ENCODE measurements around the gene ABLIM3. TPM values are rescaled to one million over a fixed set of nuclear protein-coding genes. Genes with fewer than 3 reads are reported as not detected.
A peak's percentile ranks its signal among the peaks of the same experiment; 100 is the strongest.

ABLIM3 gene
- total RNA-seq, 1 donor from 2014 or later, result 122 TPM

GRCh38 chr5:149282966-149283332, 141.7 kb downstream of the ABLIM3 start:
- DNase-seq, result no peak
- Histone ChIP-seq H3K9me3 (replicated peaks) (no peaks in the 10 kb centered on the region), H3K27me3 (ENCODE audit: low read depth) (no peaks in the 10 kb centered on the region), H3K27ac (replicated peaks) (peak overlapping the region; percentile 95), H3K4me1 (peaks cover 100% of the 10 kb centered on the region), H3K4me3 (no peak overlapping the region), H3K36me3 (no peaks in the 10 kb centered on the region)
- TF ChIP-seq CTCF (IDR thresholded peaks at IDR 0.05; ENCODE audit: borderline replicate concordance), result no peak
- intact Hi-C loops (cut with micrococcal nuclease), result no loop called here

- DNase-seq, result no peak
- no peak for TF ChIP-seq CTCF (IDR thresholded peaks at IDR 0.05; ENCODE audit: borderline replicate concordance)
- H3K36me3 ChIP-seq, result no peaks in the 10 kb centered on the region
- H3K9me3 ChIP-seq (replicated peaks), result no peaks in the 10 kb centered on the region
- no peaks in the 10 kb centered on the region for H3K27me3 ChIP-seq (ENCODE audit: low read depth)
- intact Hi-C loops (cut with micrococcal nuclease), result no loop called here
- peak overlapping the region; percentile 95 for H3K27ac ChIP-seq (replicated peaks)
- H3K4me3 ChIP-seq, result peak overlapping the region; percentile 24
- H3K4me1 ChIP-seq, result peaks cover 100% of the 10 kb centered on the region
Observed at GRCh38 chr5:149283626-149284480, 142.6 kb downstream of the ABLIM3 start.

GRCh38 chr5:149284501-149284900, 143.2 kb downstream of the ABLIM3 start:
- Histone ChIP-seq H3K4me3 (peak overlapping the region; percentile 24), H3K9me3 (replicated peaks) (no peaks in the 10 kb centered on the region), H3K36me3 (no peaks in the 10 kb centered on the region), H3K27ac (replicated peaks) (peak overlapping the region; percentile 95), H3K27me3 (ENCODE audit: low read depth) (no peaks in the 10 kb centered on the region), H3K4me1 (peaks cover 100% of the 10 kb centered on the region)
- TF ChIP-seq CTCF (IDR thresholded peaks at IDR 0.05; ENCODE audit: borderline replicate concordance), result no peak
- no peak for DNase-seq
- intact Hi-C loops (cut with micrococcal nuclease), result no loop called here

- TF ChIP-seq CTCF (IDR thresholded peaks at IDR 0.05; ENCODE audit: borderline replicate concordance), result no peak
- no peak for DNase-seq
- Histone ChIP-seq H3K27ac (replicated peaks) (peak overlapping the region; percentile 95), H3K4me1 (peaks cover 100% of the 10 kb centered on the region), H3K4me3 (no peak overlapping the region), H3K9me3 (replicated peaks) (no peaks in the 10 kb centered on the region), H3K27me3 (ENCODE audit: low read depth) (no peaks in the 10 kb centered on the region), H3K36me3 (no peaks in the 10 kb centered on the region)
- intact Hi-C loops (cut with micrococcal nuclease), result no loop called here
Observed at GRCh38 chr5:149285153-149285552, 143.9 kb downstream of the ABLIM3 start.

GRCh38 chr5:149288436-149288835, 147.1 kb downstream of the ABLIM3 start:
- no peak for TF ChIP-seq CTCF (IDR thresholded peaks at IDR 0.05; ENCODE audit: borderline replicate concordance)
- Histone ChIP-seq H3K36me3 (no peaks in the 10 kb centered on the region), H3K4me3 (peak overlapping the region; percentile 30), H3K27ac (replicated peaks) (peak overlapping the region; percentile 95), H3K4me1 (peaks cover 99% of the 10 kb centered on the region), H3K27me3 (ENCODE audit: low read depth) (no peaks in the 10 kb centered on the region), H3K9me3 (replicated peaks) (no peaks in the 10 kb centered on the region)
- peak; percentile 50 for DNase-seq
- intact Hi-C loops (cut with micrococcal nuclease), result no loop called here

All from left ventricle myocardium inferior (tissue), 1 donor.